ENCODE data around the gene GAK.

GAK gene

DNA sequence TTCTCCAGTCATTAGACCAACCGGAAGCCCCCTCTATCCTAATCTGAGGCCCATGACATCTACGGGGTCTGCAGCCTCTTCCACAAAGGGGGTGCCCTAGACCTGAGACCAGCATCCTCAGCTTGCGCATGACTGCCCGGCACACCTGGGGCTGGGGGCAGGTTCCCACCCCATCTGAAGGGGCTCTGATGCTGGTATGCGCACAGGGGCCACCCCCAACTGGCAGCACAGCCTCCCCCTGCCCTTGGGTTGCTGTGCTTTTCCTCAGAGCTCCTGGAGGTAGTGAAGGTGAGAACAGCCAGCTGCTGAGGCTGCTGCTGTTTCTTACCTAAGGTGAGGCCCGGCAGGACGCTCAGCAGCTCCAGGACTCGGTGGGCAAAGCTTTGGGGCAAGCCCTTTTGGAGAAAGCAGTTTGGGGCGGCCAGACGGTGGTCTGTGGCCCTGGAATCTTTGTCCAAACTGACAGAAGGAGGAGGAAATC lies 87.3 kb downstream of the GAK start:
- FAIRE-seq = no peak

DNA sequence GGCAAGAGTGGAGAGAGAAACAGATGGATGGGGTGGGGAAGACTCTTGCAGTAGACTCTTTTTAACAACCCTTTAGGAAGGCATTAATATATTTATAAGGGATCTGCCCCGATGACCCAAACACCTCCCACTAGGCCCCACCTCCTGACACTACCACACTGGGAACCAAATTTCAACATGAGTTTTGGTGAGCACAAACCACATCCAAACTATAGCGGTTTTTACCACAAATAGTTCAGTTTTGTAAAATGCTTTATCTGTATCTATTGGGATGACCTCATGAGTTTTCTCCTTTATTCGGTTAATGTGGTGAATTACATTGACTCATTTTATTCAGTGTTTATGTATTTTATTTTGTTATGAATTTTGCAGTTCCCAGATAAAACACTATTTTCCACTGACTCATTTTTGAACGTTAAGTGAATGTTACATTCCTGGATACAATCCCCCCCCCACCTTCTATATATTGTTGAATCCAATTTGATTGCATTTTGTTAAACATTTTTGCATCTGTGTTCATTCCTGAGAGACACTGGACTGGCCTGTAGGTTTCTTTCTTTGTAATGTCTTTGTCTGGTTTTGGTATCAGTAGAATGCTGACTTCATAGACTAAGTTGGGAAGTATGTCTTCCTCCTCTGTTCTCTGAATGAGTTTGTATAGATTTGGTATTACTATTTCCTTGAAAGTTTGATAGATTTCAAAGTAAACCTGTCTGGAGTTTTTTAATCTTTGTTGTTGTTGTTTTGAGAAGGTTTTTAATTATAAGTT lies 92.3 kb downstream of the GAK start:
- FAIRE-seq = no peak

DNA sequence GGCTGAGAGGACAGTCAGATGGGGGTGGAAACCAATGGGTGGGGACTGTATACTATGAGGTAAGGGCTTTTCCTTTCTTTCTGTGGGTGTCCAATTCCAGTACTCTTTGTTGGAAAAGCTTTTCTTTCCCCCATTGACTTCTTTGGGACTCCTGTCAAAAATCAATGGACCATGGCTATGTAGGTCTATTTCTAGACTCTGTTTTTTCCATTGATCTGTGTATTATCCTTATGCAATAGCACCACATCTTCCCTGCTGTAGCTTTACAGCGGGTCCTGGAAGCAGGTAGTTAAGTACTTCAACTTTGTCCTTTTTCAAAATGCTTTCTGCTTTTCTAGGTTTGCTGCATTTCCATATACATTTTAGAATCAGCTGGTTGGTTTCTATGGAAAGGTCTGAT lies 94.3 kb downstream of the GAK start:
- no peak for FAIRE-seq

DNA sequence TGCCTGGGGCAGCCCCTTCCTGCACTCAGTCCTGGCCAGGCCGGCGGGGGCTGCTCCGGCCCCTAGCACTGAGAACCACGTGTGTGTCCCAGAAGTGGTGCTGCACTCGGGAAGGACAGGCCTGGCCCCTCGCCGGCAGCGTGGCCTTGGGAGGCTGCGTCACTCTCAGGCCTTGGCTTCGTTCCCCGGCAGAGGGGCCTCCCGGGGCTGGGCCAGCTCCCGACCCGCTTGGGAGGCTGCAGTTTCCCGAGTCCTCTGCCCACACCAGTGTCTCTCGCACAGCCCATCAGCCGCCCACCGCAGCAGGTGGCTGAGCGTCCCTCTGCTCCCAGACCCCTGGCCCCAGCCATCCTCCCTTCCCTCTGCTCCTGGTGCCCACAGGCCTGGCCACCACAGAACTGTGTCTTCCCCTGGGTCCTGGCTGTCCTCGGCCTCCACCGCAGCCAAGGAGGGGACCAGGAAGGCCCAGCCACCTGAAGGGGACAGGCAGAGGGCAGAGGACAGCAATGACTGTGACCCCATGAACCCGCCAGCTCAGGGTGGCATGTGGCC lies 95.3 kb downstream of the GAK start:
- FAIRE-seq = no peak

DNA sequence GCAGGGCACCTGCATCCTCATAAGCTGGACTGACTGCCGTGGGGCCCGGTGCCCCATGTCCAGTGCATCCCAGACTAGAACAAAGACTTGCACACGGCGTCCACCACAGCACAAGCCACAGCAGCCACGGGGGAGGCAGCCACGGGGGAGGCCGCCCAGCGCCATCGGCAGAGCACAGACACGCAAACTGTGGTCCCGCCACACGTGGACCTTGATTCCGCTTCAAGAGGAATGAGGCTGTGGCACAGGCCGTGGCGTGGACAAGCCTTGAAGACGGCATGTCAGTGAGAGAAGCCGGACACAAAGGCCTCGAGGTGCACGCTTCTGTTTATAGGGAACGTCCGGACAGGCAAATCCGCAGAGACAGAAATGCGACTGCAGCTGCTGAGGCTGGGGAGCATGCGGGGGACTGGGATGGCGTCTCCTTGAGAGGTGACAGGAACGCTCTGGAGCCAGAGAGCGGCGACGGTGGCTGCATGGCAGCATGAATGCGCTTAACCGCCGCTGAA lies 96.1 kb downstream of the GAK start:
- FAIRE-seq = no peak

DNA sequence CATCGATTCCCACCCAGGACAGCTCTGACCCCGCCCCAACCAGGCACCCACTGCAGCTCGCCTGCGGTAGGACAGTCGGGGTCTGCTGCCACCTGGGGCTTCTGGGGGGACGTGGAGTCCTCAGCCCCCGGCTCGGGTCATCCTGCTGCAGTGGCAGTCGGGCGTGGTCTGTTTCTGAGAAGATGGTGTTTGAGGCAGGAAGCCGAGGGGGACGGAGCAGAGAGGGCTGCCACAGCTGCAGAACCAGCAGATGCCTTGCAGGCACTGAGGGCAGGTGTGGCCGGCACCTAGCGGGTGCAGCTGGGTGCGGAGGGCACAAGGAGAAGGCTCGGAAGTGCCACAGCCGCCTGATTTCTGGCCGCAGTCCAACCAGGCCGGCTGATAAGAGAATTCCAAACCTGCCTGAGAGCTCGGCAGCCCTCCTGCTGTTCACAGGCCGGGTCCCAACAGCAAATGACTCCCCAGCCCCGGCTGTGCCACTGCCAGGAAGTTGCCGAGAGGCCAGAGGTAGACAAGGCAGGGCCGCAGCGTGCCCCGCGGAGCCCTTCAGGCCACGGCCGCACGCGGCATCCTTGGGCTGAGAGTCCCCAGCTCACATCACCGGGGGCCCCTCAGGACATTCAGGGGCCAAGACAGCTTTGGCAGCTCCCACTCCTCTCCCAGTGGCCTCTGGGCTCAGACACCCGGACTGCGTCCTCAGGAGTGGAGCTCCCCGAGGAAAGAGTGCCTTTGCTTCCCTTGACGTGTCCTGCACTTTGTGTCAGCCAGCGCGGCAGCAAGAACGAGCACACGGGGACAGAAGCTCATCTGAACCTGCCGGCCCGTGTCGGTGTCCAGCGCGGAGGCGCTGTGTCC lies 96.7 kb downstream of the GAK start:
- no peak for FAIRE-seq

DNA sequence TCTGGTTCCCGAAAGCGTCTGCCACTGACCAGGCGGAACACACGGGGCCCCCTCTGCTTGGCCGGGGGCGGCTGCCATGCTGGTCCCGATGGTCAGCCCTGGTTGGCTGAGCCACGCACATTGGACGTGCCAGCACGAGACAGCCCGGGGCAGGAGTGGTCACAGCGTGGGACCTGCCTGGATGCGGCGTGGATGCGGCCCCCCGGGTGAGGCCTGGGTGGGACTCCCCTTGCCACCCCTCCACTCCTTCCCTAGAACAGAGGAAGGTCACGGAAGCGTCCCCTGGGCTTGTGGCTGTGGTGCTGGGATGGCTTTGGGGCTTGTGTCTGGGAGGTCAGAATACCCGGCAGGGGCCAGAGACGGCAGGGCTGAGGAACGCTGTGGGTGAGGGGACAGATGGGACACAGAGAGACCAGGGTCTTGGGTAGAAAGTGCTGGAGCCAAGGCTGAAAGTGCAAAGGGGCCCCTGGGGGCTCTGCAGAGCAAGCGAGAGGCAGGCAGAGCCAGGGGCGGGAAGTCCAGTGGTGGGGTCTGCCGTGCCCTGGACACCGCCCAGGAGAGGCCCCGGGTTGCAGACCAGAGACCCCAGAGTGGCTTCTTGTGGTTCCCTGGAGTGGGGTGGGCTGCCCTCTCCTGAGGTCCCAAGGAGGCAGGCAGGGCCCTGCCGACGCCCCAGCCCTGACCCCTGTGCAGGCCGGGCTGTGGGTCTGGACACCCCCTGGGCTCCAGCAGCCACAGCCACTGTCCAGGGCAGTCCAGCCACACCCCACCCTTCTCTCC lies 97.6 kb downstream of the GAK start:
- FAIRE-seq = no peak

DNA sequence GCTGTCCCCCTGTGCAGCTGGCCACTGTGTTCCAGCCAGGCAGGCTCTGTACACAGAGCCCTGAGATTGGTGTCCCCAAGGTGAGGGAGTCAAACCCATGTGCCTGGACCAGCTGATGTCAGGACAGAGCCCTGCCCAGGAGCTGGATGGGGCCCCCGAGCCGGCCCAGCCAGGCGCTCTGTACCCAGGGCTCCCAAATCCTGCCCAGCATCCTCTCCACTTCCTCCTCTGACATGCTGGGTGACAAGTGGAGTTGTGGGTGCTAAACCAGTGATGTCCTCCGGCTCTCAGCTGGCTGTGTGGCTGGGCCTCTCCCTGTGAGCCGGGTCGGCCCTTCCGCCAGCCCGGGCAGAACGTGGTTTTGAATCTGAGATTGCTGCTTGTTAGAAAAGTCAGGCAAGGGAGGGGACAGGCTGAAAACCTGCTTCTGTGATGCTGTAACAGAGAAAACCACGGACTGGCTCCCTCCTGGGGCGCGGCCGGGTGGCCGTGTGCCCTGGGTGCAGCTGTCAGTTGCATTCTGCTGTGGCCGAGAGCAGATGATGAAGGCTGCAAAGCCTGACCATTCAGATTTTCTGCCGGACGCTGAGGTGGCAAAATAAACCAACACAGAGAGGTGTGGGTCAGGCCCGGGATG lies 98.3 kb downstream of the GAK start:
- FAIRE-seq = no peak

DNA sequence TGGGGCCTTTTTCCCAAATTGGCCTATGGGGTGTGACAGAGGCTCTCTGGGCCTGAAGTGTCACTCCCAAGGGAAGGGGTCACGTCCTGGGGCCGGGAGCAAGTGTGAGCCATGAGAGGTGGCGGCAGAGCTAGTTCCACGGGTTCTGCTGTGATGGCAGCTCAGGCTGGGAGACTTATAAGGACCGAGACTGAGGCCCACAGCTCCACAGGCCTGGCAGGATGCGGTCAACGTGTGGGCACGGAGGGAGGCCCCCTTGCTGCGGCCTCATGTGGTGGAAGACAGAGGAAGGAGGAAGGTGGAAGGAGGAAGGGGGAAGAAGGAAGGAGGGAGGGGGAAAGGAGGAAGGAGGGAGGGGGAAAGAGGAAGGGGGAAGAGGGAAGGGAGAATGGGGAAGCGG lies 99.0 kb downstream of the GAK start:
- FAIRE-seq = no peak

DNA sequence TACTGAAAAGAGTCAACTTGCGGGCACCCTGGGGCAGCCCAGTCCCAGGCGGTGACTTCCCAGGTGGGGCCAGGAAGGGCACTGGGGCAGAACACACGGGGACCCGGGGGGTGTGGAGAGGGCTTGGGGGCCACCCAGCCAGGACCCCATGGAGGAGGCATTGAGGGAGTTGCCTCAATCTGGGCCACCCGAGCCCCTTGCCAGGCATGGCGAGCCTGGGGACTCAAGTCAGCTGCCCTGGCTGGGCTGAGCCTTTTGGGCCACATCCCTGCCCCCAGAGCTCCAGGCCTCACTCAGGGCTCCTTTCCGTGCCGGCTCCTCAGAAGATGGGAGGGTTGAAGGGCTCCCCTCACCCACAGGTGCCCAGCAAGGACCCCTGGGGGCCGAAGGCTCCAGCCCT lies 99.6 kb downstream of the GAK start:
- no peak for FAIRE-seq

DNA sequence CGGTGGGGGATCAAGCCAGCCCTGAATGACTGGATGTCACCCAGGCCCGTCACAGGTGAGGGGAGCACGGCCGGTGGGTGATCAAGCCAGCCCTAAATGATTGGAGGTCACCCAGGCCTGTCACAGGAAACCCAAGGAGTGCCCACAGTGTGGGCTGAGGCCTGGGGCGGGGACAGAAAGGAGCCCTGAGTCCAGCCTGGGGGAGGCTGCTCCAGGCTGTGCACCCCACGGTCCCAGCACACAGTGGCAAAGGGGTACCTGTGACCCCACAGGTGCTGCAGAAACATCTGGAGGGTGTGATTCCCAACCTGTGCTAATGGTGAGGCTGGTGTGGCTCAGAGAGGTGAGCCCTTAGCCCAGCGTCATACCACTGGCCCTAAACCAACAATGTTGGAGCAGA lies 100.0 kb downstream of the GAK start:
- no peak for FAIRE-seq

DNA sequence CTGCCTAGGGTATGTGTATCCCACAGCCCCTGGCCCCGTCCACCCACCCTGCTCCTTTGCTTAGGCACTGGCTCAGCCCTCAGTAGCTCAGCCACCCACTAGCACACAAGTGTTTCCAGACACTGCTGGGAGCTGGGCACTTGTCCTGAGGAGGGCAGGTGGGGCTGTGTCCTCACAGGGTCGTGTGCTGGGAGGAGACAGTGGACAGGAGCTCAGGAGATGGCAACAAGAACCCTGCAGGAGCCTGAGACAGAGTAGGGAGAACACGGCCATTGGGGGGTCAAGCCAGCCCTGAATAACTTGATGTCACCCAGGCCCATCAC lies 100.7 kb downstream of the GAK start:
- FAIRE-seq = no peak

DNA sequence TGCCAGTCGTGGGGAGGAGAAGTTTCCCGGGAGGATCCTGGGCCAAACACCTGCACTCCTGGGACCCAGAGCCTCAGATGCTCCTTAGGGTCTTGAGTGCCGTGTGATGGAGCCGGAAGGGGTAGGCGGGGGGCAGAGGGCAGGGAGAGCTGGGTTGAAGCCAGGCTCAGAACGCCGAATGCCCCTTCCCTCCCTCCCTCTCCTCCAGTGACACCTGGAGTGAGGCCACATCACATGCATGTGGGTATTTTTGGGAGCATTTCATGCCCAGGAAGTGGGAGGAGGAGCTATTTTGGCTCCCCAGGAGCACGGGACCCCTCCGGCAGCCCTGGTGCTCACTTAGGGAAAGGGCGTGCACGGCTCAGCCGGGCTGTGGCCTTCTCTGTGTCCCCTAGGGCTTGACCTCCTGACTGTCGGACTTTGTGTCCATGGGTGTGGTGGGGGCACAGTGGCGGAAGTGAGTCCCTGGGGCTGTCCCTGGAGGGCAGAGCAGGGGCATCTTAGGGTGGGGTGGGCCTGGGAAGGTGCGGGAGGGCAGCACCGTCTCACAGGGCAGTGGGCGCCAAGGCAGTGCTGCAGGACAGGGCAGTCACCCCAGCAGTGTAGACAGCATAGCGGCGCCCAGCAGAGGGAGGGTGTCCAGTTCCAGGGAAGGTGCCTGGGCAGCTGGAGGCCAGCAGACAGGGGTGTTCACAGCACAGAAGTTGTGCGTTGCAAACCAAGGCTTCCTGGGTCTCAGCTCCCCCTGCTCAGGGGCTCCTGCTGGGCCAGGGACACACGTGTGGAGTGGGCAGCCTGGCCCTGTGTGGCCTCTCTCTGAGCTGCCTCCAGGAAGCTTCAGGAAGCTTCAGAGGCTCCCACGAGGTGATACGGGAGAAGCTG lies 101.3 kb downstream of the GAK start:
- no peak for FAIRE-seq

DNA sequence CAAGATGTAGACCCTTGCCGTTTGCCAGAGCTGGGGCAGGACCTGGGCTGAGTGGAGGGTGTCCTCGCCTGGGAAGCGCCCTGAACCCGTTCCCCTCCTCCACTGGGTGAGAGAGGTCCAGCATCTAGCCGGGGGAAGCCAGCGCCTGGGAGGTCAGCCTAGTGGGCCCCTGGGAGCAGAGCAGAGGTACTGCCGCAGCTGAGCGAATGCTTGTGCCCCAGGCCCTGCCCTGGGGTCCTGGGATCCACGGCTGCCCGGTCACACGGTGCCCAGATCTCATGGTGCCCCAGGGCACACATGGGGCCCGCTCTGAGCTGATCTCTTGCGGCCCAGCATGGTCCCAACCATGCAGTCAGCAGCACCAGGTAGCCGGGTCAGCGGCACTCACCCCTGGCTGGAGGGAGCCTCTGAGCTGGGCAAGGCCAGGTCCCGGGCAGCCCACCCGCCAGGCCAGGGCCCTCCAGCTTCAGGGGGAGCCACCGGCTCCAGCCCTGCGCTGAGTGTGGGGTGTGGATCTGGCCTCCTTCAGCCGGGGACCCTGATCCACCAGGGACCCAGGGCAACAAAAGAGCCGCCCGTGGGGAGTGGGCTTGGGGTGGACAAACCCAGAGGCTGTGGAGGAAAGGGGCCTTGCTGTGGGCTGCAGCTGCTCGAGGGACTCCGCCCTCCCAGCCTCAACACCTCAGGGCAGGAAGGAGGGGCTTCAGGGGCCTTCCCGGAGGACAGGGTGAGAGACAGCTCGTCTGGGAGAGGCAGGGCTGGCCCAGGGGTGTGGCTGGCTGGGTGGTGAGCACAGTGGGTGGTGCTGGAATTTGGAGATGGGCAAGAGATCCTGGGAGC lies 102.1 kb downstream of the GAK start:
- no peak for FAIRE-seq

DNA sequence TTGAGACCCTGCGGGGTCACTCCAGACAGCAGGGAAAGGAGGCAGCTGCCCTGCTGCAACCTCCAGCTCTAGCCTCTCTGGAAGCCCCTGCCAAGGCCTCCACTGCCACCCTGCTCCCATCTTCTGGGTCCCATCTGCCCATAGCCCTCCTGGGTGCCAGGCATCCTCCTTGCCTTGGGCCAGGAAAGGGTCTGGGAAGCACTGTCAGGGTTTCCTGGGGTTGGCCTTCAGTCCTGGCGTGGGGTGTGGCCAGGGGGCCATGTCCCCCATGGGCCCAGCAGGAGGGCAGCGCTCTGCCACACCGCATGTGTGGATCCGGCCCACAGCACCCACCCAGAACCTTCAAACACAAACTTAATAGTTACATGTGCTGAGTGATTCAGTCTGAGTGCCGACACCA lies 102.8 kb downstream of the GAK start:
- no peak for FAIRE-seq

DNA sequence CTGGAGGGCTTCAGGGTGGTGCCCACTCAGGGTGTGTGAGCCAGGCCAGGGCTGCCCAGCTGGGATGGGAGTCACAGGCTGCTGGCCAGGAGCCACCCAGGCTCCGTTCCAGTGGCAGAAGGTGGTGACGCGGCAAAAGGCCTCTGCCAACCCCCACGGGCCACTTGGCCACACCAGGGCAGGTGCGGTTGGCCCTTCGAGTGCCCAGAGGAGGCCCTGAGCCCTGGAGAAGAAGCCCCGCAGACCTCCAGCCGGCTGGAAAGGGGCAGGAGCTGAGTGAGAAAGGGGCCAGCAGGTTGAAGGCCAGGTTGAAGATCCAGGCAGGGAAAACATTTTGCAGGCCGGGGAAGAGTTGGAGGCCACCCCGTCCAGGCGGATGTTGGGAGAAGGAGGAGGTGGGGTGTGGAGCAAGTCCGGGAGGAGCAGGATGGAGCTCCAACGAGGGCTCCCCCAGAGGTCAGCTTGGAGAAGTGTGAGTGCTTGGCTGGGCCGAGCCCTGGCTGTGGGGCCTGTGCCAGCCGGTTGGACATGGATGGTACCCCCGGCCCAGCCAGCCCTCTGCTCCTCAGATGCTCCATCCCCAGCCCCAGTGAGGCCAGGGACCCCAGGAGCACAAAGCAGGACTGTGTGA lies 103.4 kb downstream of the GAK start:
- FAIRE-seq = no peak

DNA sequence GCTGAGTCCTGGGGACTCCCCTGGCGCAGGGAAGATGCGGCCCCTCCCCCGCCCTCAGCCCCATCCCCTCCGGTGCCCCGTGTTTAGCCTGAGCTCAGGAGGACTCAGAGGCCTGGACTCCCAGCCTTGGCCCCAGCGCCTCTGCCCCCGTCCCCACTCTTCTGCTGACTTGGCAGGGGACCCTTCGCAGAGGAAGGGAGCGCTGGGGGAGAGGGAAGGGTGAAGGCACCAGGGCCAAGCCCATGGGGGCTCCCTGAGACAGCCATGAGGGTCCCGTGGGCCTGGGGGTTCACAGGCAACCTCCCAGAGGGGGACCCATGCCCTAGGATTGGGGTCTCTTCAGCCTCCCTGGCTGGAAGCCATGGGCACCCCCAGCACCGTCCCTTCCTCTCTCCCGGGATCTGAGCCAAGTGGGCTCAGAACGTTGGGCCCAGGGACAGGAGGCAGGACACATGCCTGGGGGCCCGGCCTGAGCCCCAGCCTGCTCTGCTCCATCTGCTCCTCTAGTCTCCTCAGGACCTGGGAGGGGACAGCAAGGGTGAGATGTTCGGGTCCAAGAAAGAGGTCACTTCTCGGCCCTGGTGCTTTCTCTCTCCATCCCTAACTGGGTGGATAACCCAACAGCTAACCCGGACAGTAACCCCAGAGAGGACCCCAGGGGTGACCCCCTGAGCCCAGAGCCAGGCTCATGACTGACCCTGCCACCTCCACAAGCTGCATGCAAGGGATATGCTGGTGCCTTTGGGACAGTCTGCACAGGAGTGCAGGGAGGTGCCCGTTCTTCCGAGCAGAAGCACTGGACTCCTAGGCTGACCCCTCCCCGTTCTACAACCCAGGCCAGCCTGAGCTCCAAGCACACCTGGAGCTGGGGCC lies 104.7 kb downstream of the GAK start:
- no peak for FAIRE-seq

DNA sequence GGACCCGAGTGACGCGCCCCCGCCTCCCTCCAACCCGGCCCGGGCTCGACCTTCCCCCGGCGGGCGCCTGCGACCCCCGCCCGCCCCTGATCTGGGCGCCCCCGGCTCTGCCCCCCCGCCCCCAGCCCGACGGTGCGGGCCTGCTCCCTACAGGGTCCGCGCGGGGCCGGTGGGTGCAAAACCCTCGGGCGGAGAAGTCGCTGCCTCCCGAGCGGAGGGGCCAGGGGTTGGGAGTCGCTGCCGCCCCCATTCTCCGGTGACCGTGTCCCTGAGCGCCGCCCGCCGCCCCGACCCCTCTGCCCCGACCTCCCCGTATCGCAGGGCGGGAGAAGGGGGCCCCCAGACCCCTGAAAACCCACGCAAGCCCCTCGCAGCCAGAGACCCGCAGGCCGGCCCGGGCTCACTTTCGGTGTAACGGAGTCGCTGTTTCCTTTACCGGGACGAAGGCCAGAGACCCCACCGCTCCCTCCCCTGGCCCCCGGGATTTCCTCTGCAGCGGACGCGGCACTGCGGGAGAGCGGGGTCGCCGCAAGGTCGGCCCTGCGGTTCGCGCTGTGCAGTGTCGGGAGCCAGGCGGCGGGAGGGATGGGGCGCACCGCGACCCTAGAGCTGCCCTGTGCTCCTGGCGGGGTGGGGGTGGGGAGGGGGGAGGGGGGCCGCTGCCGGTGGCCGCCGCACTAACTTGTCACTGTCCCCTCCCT lies 105.5 kb downstream of the GAK start:
- no peak for FAIRE-seq
